Keratinocyte (primary cell): Measurements from ENCODE around the gene TBRG4.

Experiments used
- EZH2 ChIP-seq: IDR thresholded peaks from one replicate; pipeline ENCODE4 v1.6.1; 2012; ENCODE audit warnings: inconsistent platforms, mild to moderate bottlenecking, low read length, moderate library complexity
- TF ChIP-seq, protein P1 (sequence below), 3 experiments: IDR thresholded peaks in 1 of 3; conservative IDR thresholded peaks in 1 of 3; optimal IDR thresholded peaks in 1 of 3; 2 replicates in 2 of 3; 3 replicates in 1 of 3; pipeline versions ENCODE3 to v1.5.1; 2011; ENCODE audit warnings: low read length in 3 of 3, mild to moderate bottlenecking in 3 of 3, moderate library complexity in 2 of 3, control low read depth in 1 of 3, inconsistent platforms in 1 of 3; ENCODE audit not compliant: insufficient read depth in 2 of 3; ENCODE audit errors: extremely low read depth in 1 of 3

DNA sequence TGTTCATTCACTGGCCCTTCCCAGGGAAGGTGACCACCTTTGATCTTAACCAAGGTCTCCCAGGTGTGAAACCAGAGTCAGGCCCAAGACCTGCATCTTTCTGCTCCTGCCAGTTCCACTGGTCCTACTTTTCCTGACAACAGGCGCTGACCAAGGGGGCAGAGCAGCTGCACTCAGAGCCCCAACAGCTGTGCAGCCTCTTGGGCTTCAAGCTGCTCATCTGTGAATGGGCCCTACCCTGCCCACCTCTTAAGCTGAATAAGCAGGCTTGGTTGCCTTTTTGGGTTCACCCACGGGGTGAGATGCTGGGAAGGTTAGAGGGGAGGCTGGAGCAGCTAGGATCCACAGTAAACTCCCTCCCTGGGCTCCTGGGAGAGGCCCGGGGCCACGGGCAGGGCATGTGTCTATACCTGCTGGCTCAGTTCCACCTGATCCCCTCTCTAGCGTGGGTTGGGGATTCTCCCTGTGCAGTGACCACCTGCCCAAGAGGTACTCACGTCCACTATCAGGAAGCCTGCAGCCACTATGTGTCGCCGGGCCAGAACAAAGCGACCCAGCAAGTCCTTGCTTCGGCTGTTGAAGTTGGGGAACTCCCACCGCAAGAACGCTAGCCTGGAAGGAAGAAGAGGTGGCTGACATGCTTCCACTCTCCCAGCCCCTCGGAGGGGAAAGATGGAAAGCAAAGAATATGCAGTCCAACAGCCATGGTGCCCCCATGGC, 10.6 kb downstream of the TBRG4 start:
- TF ChIP-seq, protein P1, sequence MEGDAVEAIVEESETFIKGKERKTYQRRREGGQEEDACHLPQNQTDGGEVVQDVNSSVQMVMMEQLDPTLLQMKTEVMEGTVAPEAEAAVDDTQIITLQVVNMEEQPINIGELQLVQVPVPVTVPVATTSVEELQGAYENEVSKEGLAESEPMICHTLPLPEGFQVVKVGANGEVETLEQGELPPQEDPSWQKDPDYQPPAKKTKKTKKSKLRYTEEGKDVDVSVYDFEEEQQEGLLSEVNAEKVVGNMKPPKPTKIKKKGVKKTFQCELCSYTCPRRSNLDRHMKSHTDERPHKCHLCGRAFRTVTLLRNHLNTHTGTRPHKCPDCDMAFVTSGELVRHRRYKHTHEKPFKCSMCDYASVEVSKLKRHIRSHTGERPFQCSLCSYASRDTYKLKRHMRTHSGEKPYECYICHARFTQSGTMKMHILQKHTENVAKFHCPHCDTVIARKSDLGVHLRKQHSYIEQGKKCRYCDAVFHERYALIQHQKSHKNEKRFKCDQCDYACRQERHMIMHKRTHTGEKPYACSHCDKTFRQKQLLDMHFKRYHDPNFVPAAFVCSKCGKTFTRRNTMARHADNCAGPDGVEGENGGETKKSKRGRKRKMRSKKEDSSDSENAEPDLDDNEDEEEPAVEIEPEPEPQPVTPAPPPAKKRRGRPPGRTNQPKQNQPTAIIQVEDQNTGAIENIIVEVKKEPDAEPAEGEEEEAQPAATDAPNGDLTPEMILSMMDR (optimal IDR thresholded peaks at IDR 0.05 in 1 of 3, IDR thresholded peaks at IDR 0.05 in 1 of 3, conservative IDR thresholded peaks at IDR 0.05 in 1 of 3; ENCODE audit: extremely low read depth in 1 of 3, insufficient read depth in 2 of 3, low read length in 3 of 3) = no peak
- TF ChIP-seq EZH2 = no peak
